Measurements from ENCODE around the gene RALGAPA2.

Gene RALGAPA2

GRCh38 chr20:20525214-20525613 lies 187.2 kb downstream of the RALGAPA2 start:
- no peak for DNase-seq (ENCODE audit: low read depth)
- H3K4me3 ChIP-seq (ENCODE audit: low read depth, low read length) = no peak overlapping the region

DNA sequence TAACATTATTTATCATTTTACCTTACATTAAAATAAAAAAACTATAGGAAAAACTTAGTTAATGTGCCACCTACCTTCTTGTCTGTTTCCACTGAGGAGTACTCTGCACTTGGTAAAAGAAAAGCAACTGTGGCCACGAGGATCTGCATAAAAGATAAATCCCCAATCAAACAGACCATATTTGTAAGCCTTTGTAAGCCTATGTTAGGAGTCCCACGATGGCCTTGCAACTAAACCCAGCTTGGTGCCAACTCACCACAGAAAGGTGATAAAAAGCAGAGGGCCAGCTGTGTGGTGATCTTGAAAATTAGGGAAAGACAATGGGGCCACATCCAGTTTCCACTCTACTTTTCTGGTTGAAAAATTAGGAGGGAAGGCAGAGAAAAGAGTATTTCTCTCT lies 187.7 kb downstream of the RALGAPA2 start:
- no peak for DNase-seq (ENCODE audit: low read depth)
- H3K4me3 ChIP-seq (ENCODE audit: low read depth, low read length) = no peak overlapping the region

DNA sequence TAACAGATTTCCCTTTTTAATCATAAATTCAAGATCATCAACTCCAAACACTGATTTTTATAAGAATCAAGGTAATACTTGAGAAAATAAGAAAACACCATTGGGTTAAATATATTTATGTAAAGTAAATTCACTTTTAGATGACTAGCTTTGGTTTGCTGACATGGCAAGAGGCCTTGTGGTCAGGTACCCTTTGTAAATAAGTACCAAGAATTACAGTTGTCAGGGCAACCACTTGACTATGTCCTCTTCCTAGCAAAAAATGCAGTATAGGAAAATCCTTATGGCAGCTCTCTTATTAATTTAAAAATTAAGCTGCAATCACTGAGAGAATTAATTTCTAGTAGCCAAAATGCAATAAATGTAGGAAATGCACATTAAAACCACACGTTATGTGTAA lies 190.7 kb downstream of the RALGAPA2 start:
- no peak overlapping the region for H3K4me3 ChIP-seq (ENCODE audit: low read depth, low read length)
- DNase-seq (ENCODE audit: low read depth) = no peak

GRCh38 chr20:20520776-20521175 lies 191.7 kb downstream of the RALGAPA2 start:
- peak; percentile 31 for DNase-seq (ENCODE audit: low read depth)
- H3K4me3 ChIP-seq (ENCODE audit: low read depth, low read length) = no peak overlapping the region

DNA sequence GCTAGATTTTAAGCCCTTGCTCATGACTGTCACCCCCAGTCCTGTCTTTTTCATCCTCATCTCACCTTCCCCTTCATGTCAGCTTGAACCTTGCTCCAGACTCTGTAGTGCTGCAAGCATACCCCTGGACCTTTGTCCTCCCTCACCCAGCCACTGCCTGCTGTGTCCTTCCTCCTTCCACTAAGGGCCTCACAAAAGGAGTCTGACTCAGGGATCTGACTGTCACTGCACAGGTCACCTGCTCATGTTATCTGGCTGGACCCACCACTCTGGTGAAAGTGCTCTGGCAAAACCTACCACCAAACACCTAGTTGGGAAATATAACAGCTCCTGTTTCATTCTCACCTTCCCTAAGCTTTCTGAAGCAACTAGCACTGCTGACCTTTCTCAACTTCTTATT lies 193.2 kb downstream of the RALGAPA2 start:
- H3K4me3 ChIP-seq (ENCODE audit: low read depth, low read length) = no peak overlapping the region
- no peak for DNase-seq (ENCODE audit: low read depth)

- no peak overlapping the region for H3K4me3 ChIP-seq (ENCODE audit: low read depth, low read length)
- DNase-seq (ENCODE audit: low read depth) = no peak
Measured at GRCh38 chr20:20518263-20518662, 194.2 kb downstream of the RALGAPA2 start.

GRCh38 chr20:20517296-20517695 lies 195.1 kb downstream of the RALGAPA2 start:
- DNase-seq (ENCODE audit: low read depth) = no peak
- H3K4me3 ChIP-seq (ENCODE audit: low read depth, low read length) = no peak overlapping the region

DNA sequence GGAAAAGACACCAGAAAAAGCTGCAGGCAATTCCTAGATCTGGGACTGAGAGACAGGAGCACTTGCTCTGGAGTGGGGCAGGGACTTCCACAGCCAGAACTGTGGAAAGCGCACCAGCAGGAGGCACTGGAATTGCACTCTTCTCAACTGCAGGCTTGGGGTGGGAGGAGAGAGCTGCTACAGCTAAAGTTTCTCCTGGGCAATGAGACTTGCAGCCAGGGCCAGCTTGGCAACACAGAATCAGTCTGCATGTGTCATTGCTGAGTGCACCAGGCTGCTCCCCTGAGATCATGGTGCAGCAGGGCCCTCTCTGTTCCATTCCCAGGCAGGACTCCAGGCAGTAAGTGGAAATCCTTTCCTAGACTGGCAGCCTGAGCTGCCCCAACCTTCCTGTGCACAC lies 198.7 kb downstream of the RALGAPA2 start:
- H3K4me3 ChIP-seq (ENCODE audit: low read depth, low read length) = no peak overlapping the region
- no peak for DNase-seq (ENCODE audit: low read depth)

DNA sequence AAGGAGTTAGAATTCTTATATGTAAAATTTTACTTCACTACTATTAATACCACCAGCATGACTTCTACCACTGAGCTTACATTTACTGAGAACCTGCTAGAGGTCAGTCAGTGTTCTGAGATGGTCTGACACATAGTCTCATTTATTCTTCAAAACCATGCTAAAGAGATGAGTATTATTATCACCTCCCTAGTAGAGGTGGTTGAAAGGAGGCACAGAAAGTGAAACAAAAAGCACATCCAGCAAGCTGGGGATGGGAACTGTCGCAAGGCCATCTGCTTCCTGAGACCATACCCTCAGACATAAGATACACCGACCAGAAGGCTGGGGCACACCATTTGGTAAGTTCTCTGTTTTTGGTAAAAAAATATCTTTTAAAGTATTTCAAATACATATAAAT lies 206.9 kb downstream of the RALGAPA2 start:
- H3K4me3 ChIP-seq (ENCODE audit: low read depth, low read length) = no peak overlapping the region
- DNase-seq (ENCODE audit: low read depth) = no peak

DNA sequence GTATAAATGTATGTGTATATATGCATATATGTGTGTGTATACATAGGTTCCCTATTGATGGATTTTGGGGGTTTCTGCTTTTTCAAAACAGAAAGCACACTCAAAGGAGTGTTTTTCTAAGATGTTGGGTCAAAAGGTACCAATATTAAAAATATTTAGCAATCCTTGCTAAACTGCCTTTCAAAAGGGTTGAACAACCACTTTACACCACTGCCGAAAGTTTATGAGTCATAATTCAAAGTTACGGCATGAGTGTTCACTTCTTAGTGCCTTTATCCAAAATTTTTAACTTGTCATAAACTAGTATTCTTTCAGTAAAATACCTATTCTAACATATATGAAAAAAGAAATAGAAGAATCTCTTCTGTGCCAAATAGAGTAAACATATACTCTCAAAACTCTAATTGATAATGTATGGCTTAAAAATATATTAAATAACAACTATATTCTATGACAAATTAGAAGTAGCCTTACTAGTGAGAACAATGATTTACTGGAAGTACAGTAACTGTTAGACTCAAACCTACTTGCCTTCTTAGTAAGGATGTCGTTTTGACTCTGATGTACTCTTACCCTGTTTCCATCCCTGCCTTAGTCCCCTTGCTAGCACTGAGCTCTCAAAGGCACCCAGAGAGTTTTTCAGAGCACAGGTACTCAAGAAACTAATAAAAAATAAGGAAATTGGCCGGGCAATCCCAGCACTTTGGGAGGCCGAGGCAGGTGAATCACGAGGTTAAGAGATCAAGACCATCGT lies 208.5 kb downstream of the RALGAPA2 start:
- no peak for DNase-seq (ENCODE audit: low read depth)
- H3K4me3 ChIP-seq (ENCODE audit: low read depth, low read length) = no peak overlapping the region

DNA sequence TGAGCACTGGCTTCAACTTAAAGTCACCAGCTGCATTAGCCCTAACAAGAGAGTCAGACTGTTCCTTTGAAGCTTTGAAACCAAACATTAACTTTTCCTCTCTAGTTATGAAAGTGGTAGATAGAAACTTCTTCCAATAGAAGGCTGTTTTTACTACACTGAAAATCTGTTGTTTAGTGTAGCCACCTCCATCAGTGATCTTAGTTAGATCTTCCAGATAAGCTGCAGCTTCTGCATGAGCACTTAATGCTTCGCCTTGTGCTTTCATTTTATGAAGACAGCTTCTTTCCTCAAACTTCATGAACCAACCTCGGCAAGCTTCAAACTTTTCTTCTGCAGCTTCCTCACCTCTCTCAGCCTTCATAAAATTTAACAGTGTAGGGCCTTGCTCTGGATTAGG lies 211.3 kb downstream of the RALGAPA2 start:
- no peak for DNase-seq (ENCODE audit: low read depth)
- no peak overlapping the region for H3K4me3 ChIP-seq (ENCODE audit: low read depth, low read length)

DNA sequence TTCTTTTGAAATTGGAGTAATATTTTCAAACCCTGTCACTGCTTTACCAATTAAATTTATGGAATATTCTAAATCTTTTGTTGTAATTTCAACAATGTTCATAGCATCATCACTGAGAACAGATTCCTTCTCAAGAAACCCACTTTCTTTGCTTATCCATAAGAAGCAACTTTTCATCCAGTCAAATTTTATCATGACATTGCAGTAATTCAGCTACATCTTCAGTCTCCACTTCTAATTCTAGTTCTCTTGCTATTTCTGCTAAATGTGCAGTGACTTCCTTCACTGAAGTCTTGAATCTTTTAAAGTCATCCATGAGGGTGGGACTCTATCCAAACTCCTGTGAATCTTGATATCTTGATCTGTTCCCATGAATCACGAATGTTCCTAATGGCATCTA lies 212.1 kb downstream of the RALGAPA2 start:
- DNase-seq (ENCODE audit: low read depth) = no peak
- H3K4me3 ChIP-seq (ENCODE audit: low read depth, low read length) = no peak overlapping the region

- H3K4me3 ChIP-seq (ENCODE audit: low read depth, low read length) = no peak overlapping the region
- DNase-seq (ENCODE audit: low read depth) = no peak
Measured at GRCh38 chr20:20499439-20499838, 213.0 kb downstream of the RALGAPA2 start.

- DNase-seq (ENCODE audit: low read depth) = no peak
- H3K4me3 ChIP-seq (ENCODE audit: low read depth, low read length) = no peak overlapping the region
Measured at GRCh38 chr20:20498076-20498861, 214.2 kb downstream of the RALGAPA2 start.

DNA sequence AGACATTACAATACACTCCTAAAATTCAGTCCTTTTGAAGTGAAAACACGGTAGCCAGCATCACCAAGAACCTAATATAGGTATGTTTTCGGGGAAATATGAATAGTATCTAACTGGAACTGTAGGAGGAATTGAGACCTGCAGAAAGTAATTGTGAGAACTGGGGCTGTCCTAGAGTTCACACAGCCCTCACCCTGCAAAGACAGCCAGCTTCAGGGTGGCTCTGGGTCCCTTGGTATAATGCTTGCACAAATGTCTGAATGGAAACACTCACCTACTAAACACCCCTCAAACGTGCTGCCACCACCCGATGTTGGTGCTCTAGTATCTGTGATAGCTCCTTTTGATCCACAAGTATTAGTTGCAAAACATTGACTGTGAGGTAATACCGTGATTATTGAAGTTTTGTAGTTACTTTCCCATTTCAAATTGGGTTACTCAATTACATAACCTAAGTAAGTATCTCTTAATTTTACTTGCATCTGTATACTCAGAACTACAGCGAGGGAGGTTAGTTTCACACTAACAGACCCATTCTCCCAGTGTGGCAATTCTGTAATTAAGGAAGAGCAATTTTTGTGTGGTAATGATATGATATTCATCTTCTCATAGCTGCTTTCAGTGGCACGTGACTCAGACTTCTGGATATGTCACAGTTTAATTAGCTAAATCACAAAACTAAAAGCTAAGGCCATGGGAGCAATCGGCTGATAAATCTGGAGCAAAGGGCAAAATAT lies 215.0 kb downstream of the RALGAPA2 start:
- H3K4me3 ChIP-seq (ENCODE audit: low read depth, low read length) = no peak overlapping the region
- DNase-seq (ENCODE audit: low read depth) = no peak

DNA sequence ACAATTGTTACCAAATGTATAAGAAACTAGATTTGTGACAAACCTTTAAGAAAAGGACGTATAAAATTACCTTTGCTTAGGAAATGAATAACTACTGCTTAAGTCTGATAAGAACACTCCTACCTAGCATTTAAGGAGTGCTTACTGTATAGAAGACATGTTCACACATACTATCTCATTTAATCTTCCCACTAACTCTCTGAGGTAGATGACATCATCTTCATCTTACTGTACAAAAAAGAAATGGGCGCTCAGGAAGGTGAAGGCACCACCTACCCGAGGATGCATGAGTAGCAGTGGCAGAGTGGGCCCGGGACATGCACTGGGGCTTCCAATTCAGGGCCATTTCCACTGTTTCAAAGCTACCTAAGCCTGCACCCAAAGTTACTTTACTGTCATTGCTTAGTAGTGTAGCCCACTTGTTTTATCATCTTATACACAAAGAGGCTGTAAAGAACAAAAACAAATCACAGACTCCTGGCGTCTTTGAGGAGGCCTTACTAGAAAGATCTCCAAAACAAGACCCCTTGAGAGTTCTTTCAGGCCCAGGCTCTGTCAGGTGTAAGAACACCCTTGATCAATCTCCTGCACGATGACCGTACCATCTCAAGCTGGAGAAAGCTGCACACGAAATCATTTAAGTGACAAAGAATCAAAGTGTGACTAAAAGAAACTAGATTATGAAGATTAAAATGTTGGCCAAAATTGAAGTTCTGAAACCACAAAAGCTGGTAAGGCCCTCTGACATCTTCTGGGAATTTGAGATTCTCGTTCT lies 216.5 kb downstream of the RALGAPA2 start:
- DNase-seq (ENCODE audit: low read depth) = no peak
- no peak overlapping the region for H3K4me3 ChIP-seq (ENCODE audit: low read depth, low read length)

GRCh38 chr20:20493701-20494100 lies 218.7 kb downstream of the RALGAPA2 start:
- DNase-seq (ENCODE audit: low read depth) = no peak
- H3K4me3 ChIP-seq (ENCODE audit: low read depth, low read length) = no peak overlapping the region

DNA sequence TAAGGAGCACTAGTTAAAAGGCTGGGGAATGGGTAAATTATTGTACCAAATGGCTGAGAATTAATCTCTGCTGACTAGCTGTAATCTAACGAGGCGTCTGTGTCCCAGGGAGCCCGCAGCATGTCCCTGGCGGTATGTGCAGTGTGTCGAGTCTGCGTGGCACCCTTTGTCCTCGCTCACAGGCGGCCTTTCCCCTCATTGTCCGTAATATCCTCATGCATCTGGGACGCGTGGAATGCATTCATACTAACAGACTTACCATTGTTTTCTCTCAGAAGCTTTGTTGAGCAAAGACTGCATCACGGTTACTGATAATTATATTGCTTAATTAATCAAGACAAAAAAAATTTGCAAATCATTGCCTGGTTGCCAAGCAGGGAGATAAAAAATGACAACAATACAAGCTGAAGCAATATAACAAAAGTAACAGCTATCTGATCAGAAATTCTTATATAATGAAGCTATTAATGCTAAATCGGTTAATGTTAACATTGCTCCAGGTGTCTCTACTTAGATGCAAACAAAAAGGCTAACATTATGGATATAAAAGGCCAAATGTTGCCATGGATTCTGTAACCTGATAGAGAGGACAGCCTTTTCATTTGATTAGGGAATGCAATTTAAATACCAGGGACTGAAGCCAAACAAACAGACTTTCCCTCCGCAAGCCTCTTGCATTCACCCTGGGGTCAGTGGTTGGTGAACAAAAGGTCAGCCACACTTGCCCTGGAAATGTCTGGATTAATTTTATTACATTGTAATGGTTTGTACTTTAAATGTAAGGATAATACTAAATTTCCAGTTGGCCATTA lies 219.7 kb downstream of the RALGAPA2 start:
- H3K4me3 ChIP-seq (ENCODE audit: low read depth, low read length) = no peak overlapping the region
- DNase-seq (ENCODE audit: low read depth) = no peak

- DNase-seq (ENCODE audit: low read depth) = no peak
- no peak overlapping the region for H3K4me3 ChIP-seq (ENCODE audit: low read depth, low read length)
Measured at GRCh38 chr20:20491784-20492264, 220.6 kb downstream of the RALGAPA2 start.

All from skeletal muscle cell (primary cell).